Measurements from ENCODE around the gene AVPR1B.

GRCh38 chr1:206116873-206117150, 376 bp downstream of the AVPR1B start:
- TF ChIP-seq CTCF (conservative IDR thresholded peaks at IDR 0.05): no peak
- no peak for TF ChIP-seq ZFX (IDR thresholded peaks at IDR 0.05)

All from C4-2B (cell line).